NCI-H2196 (cell line): ENCODE data around the gene RPL7L1.

Source experiments
- DNase-seq: peaks from one replicate; lab custom pipeline; 2025; ENCODE audit not compliant: unreplicated experiment; lab: John Stamatoyannopoulos, UW

The RPL7L1 gene

GRCh38 chr6:42928986-42929820, 49.8 kb downstream of the RPL7L1 start, which contains the start of gene CNPY3:
Gene CNPY3, plus strand, starts transcription at chr6:42929480. Its CDS starts 91 bp downstream, at chr6:42929571.
- DNase-seq, result peak; percentile 97

GRCh38 chr6:42929821-42930360, 50.5 kb downstream of the RPL7L1 start:
- no peak for DNase-seq

GRCh38 chr6:42932412-42932811, 53.0 kb downstream of the RPL7L1 start:
- no peak for DNase-seq

- DNase-seq, result no peak
Observed at GRCh38 chr6:42933205-42933604, 53.8 kb downstream of the RPL7L1 start.

GRCh38 chr6:42935322-42935721, 55.9 kb downstream of the RPL7L1 start:
- no peak for DNase-seq

GRCh38 chr6:42936398-42936797, 57.0 kb downstream of the RPL7L1 start:
- DNase-seq, result no peak

- DNase-seq, result no peak
Observed at GRCh38 chr6:42937548-42938427, 58.4 kb downstream of the RPL7L1 start.

- no peak for DNase-seq
Observed at GRCh38 chr6:42938428-42938796, 59.0 kb downstream of the RPL7L1 start.

GRCh38 chr6:42938987-42939809, 59.8 kb downstream of the RPL7L1 start:
- no peak for DNase-seq
